Tibial nerve (tissue), 4 donors: ENCODE data around the gene AP5Z1. TPM values are rescaled to one million over a fixed set of nuclear protein-coding genes. Genes with fewer than 3 reads are reported as not detected.

Experiments used
- DNase-seq, 2 donors: peaks; one replicate each; pipeline ENCODE4 v3.0.0-alpha.2; 2019; ENCODE audit warnings: low spot score in 2 of 2
- H3K27ac ChIP-seq, 4 donors: fragments of 200-600 bp; sonication (generic) in 3 of 4; one replicate each; pipeline ENCODE4 v1.5.1; 2017 to 2019; ENCODE audit warnings: mild to moderate bottlenecking in 1 of 4
- H3K27me3 ChIP-seq, 2 donors: fragments of 200-600 bp; sonication (generic) in 1 of 2; one replicate each; pipeline versions ENCODE4 v1.5.1 to v1.6.0; 2017 to 2019
- H3K36me3 ChIP-seq, 3 donors: fragments of 200-600 bp; sonication (generic); one replicate each; pipeline ENCODE4 v1.5.1; 2018 to 2019
- H3K4me1 ChIP-seq, 4 donors: fragments of 200-600 bp; sonication (generic) in 3 of 4; one replicate each; pipeline ENCODE4 v1.5.1; 2017 to 2019
- H3K4me3 ChIP-seq, 4 donors: fragments of 200-600 bp; sonication (generic) in 3 of 4; one replicate each; pipeline ENCODE4 v1.5.1; 2017 to 2019; ENCODE audit warnings: mild to moderate bottlenecking in 1 of 4, moderate library complexity in 1 of 4
- H3K9me3 ChIP-seq, 4 donors: fragments of 200-600 bp; sonication (generic) in 3 of 4; one replicate each; pipeline ENCODE4 v1.5.1; 2017 to 2019
- CTCF ChIP-seq, 5 experiments: fragments of 200-600 bp in 3 of 5; fragments of 450-650 bp in 2 of 5; sonication (generic) in 3 of 5; IDR thresholded peaks; one replicate each; pipeline ENCODE4 v1.5.1; 2016 to 2019; ENCODE audit warnings: antibody characterized with exemption in 5 of 5, mild to moderate bottlenecking in 3 of 5, moderate library complexity in 2 of 5
- EP300 ChIP-seq, 2 donors: sonication (generic); formaldehyde crosslinking; IDR thresholded peaks; one replicate each; pipeline ENCODE4 v1.6.1; 2017; ENCODE audit warnings: antibody characterized with exemption in 2 of 2, mild to moderate bottlenecking in 1 of 2
- POLR2A ChIP-seq, 2 donors: fragments of 450-650 bp; IDR thresholded peaks; one replicate each; pipeline ENCODE4 v1.6.1; 2017; ENCODE audit warnings: antibody characterized with exemption in 2 of 2, mild to moderate bottlenecking in 2 of 2, moderate library complexity in 2 of 2
- WGBS, 2 donors: methylation state at CpG; one replicate each; pipeline ENCODE4 v1.1.5; 2018; 5-methylcytosine and 5-hydroxymethylcytosine counted together
- total RNA-seq, 4 donors: library from RNA; depleted of rRNA; stranded (reverse); fragments of >200 nt; gene quantifications; one replicate each; pipeline ENCODE4 v1.1.0, GENCODE V29; 2016

The AP5Z1 gene
- total RNA-seq, 4 donors from 2014 or later: 26.0 to 61.8 (median 40.7) TPM

- TF ChIP-seq CTCF (IDR thresholded peaks at IDR 0.05) (no peak), EP300 (IDR thresholded peaks at IDR 0.05) (no peak), POLR2A (IDR thresholded peaks at IDR 0.05) (no peak)
- H3K9me3 ChIP-seq: no peaks in the 10 kb centered on the region
- H3K4me1 ChIP-seq: no peaks in the 10 kb centered on the region
- H3K27ac ChIP-seq: no peak overlapping the region
- no peaks in the 10 kb centered on the region for H3K27me3 ChIP-seq
- 91 to 94% methylated on average over 26 of the region's 26 CpGs for WGBS, 2 donors
- H3K36me3 ChIP-seq: peaks cover 0 to 99% (median 25%) of the 10 kb centered on the region in 3 donors
- no peak overlapping the region for H3K4me3 ChIP-seq
- no peak for DNase-seq
These were observed 14.5 kb upstream of the AP5Z1 start for GRCh38 chr7:4760952-4761351.

DNA sequence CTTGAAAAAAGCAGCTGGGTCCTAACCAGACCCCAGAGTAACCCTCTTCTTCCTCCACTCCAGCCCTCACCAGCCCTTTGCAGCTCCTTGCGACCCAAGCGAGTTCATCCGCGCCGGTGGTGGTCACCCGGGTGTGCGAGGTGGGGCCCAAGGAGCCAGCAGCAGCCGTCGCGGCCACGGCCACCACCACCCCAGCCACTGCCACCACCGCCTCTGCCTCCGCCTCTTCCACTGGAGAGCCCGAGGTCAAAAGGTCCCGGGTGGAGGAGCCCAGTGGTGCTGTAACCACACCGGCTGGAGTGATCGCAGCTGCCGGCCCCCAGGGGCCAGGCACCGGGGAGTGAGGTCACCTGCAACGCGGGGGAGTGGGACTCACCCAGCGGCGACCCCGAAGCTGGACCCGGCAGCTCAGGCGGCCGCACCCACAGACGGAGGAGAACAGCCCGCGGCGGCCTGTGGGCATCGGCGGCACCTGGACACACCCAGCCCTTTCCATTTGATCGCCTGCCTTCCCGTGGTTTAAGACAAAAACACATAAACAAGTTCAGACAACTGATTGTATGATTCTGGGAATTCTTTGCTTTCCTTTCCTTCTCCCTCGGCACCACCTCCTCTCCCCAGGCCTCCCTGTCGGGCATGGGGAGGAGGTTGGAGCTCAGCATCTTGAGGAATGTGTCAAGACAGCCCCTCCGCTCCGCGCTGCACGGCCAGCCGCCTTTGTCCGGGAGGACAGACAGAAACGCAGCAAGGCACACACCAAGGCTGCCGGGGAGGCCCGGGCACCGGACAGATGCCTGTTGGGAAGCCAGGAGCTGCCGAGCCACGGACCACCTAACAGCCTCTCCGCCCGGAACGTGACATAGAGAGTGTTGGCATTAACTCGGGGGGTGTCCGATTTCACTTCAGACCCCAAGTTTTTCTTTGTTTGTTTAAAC, 13.0 kb upstream of the AP5Z1 start:
- no peak overlapping the region for H3K27ac ChIP-seq
- DNase-seq: no peak
- H3K36me3 ChIP-seq: peaks cover 0 to 98% (median 25%) of the 10 kb centered on the region in 3 donors
- no peaks in the 10 kb centered on the region for H3K9me3 ChIP-seq
- H3K4me1 ChIP-seq: peaks cover 0 to 5% (median 0%) of the 10 kb centered on the region in 4 donors
- TF ChIP-seq POLR2A (IDR thresholded peaks at IDR 0.05): no peak
- TF ChIP-seq EP300 (IDR thresholded peaks at IDR 0.05): no peak
- no peak for TF ChIP-seq CTCF (IDR thresholded peaks at IDR 0.05)
- no peaks in the 10 kb centered on the region for H3K27me3 ChIP-seq
- 89 to 94% methylated on average over 42 to 54 of the region's 54 CpGs for WGBS, 2 donors
- no peak overlapping the region for H3K4me3 ChIP-seq

DNA sequence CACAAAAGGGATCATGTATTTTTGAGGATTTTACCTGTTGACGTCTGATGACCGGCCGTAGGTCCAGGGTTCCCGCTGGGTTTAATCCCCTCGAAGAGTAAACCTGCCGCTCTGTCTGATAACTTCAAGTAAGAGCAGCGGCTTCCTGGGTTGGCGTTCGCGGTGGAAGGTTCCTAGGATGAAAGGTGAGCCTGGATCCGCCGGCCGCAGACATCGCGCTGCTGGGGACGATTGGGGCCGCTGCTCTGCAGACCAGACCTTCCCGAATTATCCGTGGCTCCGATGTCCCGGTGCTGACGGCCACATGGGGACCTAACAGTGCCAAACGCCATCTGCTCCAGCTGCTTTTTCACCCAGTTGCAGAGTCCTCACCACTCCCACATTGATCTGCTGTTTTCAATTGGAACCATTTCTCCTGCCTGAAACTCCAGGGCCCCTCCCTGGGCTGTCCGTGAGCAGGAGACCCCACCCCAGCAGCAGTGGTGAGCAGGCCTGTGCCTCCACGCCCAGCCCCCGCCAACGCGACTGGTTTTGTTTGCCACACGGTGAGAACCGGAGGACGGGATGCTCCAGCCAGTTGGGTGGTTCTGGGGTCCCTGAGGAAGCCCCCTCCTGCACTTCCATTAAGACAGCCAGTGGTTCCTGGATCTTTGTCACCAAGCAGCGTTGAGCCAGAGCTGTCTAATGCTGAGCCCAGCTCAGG, 12.2 kb upstream of the AP5Z1 start:
- Histone ChIP-seq H3K36me3 (peaks cover 0 to 95% (median 21%) of the 10 kb centered on the region in 3 donors), H3K4me1 (peaks cover 0 to 5% (median 0%) of the 10 kb centered on the region in 4 donors), H3K9me3 (no peaks in the 10 kb centered on the region), H3K4me3 (no peak overlapping the region), H3K27me3 (no peaks in the 10 kb centered on the region), H3K27ac (no peak overlapping the region)
- TF ChIP-seq EP300 (IDR thresholded peaks at IDR 0.05) (no peak), POLR2A (IDR thresholded peaks at IDR 0.05) (no peak), CTCF (IDR thresholded peaks at IDR 0.05) (no peak)
- DNase-seq: no peak
- 93 to 97% methylated on average over 31 to 32 of the region's 32 CpGs for WGBS, 2 donors

DNA sequence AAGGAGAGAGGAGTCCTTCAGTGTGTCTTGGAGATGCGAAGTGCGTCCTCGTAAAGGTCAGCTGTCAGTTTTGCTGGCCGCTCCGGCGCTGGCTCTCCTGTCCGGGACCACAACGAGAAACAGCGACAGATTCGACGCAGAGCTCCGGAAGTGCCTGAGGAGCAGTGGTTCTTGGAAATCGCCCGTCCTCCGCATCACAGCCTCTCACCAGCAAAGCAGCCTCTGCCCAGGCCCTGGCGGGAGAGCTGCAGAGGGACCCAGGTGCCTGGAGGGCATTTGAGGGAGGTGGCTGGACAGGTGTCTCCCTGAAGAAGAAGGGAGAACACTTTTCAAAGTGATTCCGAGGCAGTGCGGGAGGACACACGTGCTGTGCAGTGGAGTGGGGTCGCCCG, 11.6 kb upstream of the AP5Z1 start:
- no peak overlapping the region for H3K27ac ChIP-seq
- no peaks in the 10 kb centered on the region for H3K27me3 ChIP-seq
- H3K4me3 ChIP-seq: no peak overlapping the region
- peaks cover 0 to 93% (median 21%) of the 10 kb centered on the region in 3 donors for H3K36me3 ChIP-seq
- no peak for TF ChIP-seq CTCF (IDR thresholded peaks at IDR 0.05)
- no peak for TF ChIP-seq EP300 (IDR thresholded peaks at IDR 0.05)
- TF ChIP-seq POLR2A (IDR thresholded peaks at IDR 0.05): no peak
- 92 to 95% methylated on average over 21 of the region's 21 CpGs for WGBS, 2 donors
- no peaks in the 10 kb centered on the region for H3K9me3 ChIP-seq
- no peak for DNase-seq
- H3K4me1 ChIP-seq: peaks cover 0 to 5% (median 0%) of the 10 kb centered on the region in 4 donors
